IPS-15b (cell line): ENCODE data around the gene ZFAND2A.
"Not testable (repeated sequence)": the region's sequence is repeated elsewhere in the genome, so short reads cannot be mapped to it uniquely, and the experiment has no call there.

Source experiments
- H3K27me3 ChIP-seq: one replicate; pipeline ENCODE4 v1.6.1; 2013; ENCODE audit warnings: low read length; ENCODE audit not compliant: control insufficient read depth, insufficient read depth
- H3K36me3 ChIP-seq: one replicate; pipeline ENCODE4 v1.6.1; 2013; ENCODE audit warnings: low read length; ENCODE audit not compliant: control insufficient read depth, insufficient read depth
- H3K4me1 ChIP-seq: one replicate; pipeline ENCODE4 v1.6.1; 2013; ENCODE audit warnings: mild to moderate bottlenecking, low read length; ENCODE audit not compliant: control insufficient read depth, insufficient read depth
- H3K4me3 ChIP-seq: one replicate; pipeline ENCODE4 v1.5.1; 2013; ENCODE audit warnings: low read depth, low read length
- H3K9ac ChIP-seq: one replicate; pipeline ENCODE4 v1.6.1; 2013; ENCODE audit warnings: low read depth, mild to moderate bottlenecking, low read length
- H3K9me3 ChIP-seq: one replicate; pipeline ENCODE4 v1.6.1; 2013; ENCODE audit warnings: mild to moderate bottlenecking, low read length; ENCODE audit not compliant: control insufficient read depth, insufficient read depth

The ZFAND2A gene

GRCh38 chr7:1124816-1125602 is 35.0 kb downstream of the ZFAND2A start:
- Histone ChIP-seq H3K9ac (no peak overlapping the region), H3K4me1 (no peaks in the 10 kb centered on the region), H3K36me3 (peaks cover 12% of the 10 kb centered on the region), H3K4me3 (no peak overlapping the region), H3K9me3 (no peaks in the 10 kb centered on the region), H3K27me3 (no peaks in the 10 kb centered on the region)

DNA sequence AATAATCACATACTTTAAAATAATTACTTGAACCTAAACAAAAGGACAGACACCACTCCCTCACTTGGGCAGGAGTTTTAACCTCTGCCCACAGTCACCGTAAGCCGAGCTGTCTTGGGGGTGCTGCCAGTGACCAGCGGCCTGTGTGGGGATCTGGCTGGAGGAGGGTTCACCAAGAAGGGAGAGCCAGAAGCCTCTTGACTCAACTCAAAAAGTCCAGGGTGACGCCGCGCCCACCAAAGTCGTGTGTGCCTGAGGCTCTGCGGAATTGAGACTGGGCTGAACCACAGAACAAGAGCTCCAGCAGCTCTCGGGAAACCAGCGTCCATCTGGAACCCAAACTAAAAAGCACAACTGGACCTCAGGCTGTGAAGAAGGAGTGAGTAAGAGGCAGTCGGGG is 35.8 kb downstream of the ZFAND2A start:
- no peaks in the 10 kb centered on the region for H3K4me1 ChIP-seq
- no peaks in the 10 kb centered on the region for H3K9me3 ChIP-seq
- no peaks in the 10 kb centered on the region for H3K27me3 ChIP-seq
- no peak overlapping the region for H3K4me3 ChIP-seq
- peaks cover 12% of the 10 kb centered on the region for H3K36me3 ChIP-seq
- H3K9ac ChIP-seq: no peak overlapping the region

GRCh38 chr7:1123715-1124114 is 36.3 kb downstream of the ZFAND2A start:
- peaks cover 12% of the 10 kb centered on the region for H3K36me3 ChIP-seq
- H3K4me3 ChIP-seq: no peak overlapping the region
- no peaks in the 10 kb centered on the region for H3K9me3 ChIP-seq
- no peaks in the 10 kb centered on the region for H3K27me3 ChIP-seq
- no peak overlapping the region for H3K9ac ChIP-seq
- H3K4me1 ChIP-seq: no peaks in the 10 kb centered on the region

GRCh38 chr7:1122832-1123501 is 37.0 kb downstream of the ZFAND2A start:
- peaks cover 12% of the 10 kb centered on the region for H3K36me3 ChIP-seq
- H3K4me3 ChIP-seq: no peak overlapping the region
- no peaks in the 10 kb centered on the region for H3K9me3 ChIP-seq
- H3K9ac ChIP-seq: peak overlapping the region; percentile 1
- H3K4me1 ChIP-seq: no peaks in the 10 kb centered on the region
- no peaks in the 10 kb centered on the region for H3K27me3 ChIP-seq

GRCh38 chr7:1121886-1122831 is 37.8 kb downstream of the ZFAND2A start:
- Histone ChIP-seq H3K4me3 (no peak overlapping the region), H3K36me3 (peaks cover 12% of the 10 kb centered on the region), H3K9me3 (no peaks in the 10 kb centered on the region), H3K9ac (peak overlapping the region; percentile 1), H3K27me3 (no peaks in the 10 kb centered on the region), H3K4me1 (no peaks in the 10 kb centered on the region)

- H3K4me3 ChIP-seq: no peak overlapping the region
- no peaks in the 10 kb centered on the region for H3K4me1 ChIP-seq
- H3K9me3 ChIP-seq: no peaks in the 10 kb centered on the region
- peaks cover 6% of the 10 kb centered on the region for H3K36me3 ChIP-seq
- H3K27me3 ChIP-seq: no peaks in the 10 kb centered on the region
- H3K9ac ChIP-seq: no peak overlapping the region
Observed at GRCh38 chr7:1121476-1121875, 38.5 kb downstream of the ZFAND2A start.

- Histone ChIP-seq H3K9me3 (no peaks in the 10 kb centered on the region), H3K27me3 (no peaks in the 10 kb centered on the region), H3K9ac (no peak overlapping the region)
Observed at GRCh38 chr7:1120791-1121190, 39.2 kb downstream of the ZFAND2A start.

GRCh38 chr7:1119201-1119600 is 40.8 kb downstream of the ZFAND2A start:
- Histone ChIP-seq H3K9me3 (no peaks in the 10 kb centered on the region), H3K4me1 (no peaks in the 10 kb centered on the region)

More at GRCh38 chr7:1120791-1121190, 39.2 kb downstream of the ZFAND2A start:
- no peaks in the 10 kb centered on the region for H3K4me1 ChIP-seq
- peaks cover 5% of the 10 kb centered on the region for H3K36me3 ChIP-seq
- H3K4me3 ChIP-seq: no peak overlapping the region

GRCh38 chr7:1117321-1117928 is 42.6 kb downstream of the ZFAND2A start:
- no peaks in the 10 kb centered on the region for H3K4me1 ChIP-seq

More at GRCh38 chr7:1119201-1119600, 40.8 kb downstream of the ZFAND2A start:
- Histone ChIP-seq H3K27me3 (no peaks in the 10 kb centered on the region), H3K4me3 (no peak overlapping the region), H3K36me3 (peaks cover 3% of the 10 kb centered on the region), H3K9ac (no peak overlapping the region)

GRCh38 chr7:1116383-1117008 is 43.5 kb downstream of the ZFAND2A start:
- H3K9ac ChIP-seq, H3K27me3 ChIP-seq, H3K9me3 ChIP-seq, H3K36me3 ChIP-seq, H3K4me1 ChIP-seq, H3K4me3 ChIP-seq: not testable (repeated sequence)

More at GRCh38 chr7:1117321-1117928, 42.6 kb downstream of the ZFAND2A start:
- Histone ChIP-seq H3K27me3 (no peaks in the 10 kb centered on the region), H3K9me3 (no peaks in the 10 kb centered on the region), H3K4me3 (no peak overlapping the region), H3K9ac (no peak overlapping the region), H3K36me3 (peaks cover 3% of the 10 kb centered on the region)
